Measurements from ENCODE around the gene STMN3.
"Not testable (repeated sequence)": the region's sequence is repeated elsewhere in the genome, so short reads cannot be mapped to it uniquely, and the experiment has no call there.

The STMN3 gene

GRCh38 chr20:63630956-63631355, 22.3 kb downstream of the STMN3 start:
- DNase-seq: not testable (repeated sequence)

DNA sequence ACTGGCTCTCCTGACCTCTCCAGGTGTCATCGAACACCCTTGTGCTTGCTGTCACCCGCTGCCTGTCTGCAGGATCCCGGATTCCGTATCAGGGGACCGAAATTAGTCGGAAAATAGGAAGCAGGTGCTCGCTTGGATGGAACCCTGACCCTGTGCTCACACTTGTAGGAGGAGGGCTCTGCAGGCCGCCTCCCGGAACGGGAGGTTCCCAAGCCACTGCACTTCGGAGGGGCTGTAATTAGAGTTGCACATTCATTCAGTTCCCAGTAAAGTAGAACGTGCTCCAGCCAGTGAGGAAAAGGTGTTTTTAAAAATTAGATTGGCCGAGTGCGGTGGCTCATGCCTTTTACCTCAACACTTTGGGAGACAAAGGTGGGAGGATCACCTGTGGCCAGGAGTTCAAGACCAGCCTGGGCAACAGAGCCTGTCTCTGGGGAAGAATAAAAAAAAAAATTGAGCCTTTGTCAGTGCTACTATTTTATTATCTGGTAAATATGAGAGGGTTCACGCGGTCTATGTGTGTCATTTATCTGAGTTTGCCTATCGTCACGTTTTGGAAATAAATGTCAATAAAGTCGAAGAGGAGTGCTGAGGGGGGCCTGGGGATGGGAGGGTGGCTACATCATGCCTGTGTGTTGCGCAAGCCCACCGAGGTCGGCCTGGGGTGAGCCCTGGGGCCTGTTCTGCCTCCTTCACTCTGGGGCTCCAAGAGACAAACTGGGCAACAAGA, 24.8 kb downstream of the STMN3 start:
- DNase-seq: peak; percentile 13

DNA sequence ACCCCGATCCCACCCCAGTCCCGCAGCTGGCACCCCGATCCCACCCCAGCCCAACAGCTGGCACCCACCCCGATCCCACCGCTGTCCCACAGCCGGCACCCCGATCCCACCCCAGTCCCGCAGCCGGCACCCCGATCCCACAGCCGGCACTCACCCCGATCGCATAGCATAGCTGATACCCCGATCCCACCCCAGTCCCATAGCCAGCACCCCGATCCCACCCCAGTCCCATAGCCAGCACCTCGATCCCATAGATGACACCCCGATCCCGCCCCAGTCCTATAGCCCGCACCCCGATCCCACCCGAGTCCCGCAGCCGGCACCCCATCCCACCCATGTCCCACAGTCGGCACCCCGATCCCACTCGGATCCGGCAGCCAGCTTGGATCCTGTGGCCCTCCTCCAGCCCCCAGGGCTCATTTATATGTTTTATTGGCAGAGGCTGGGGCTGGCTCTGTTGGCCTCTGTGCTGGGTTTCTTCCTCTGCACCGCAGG, 25.4 kb downstream of the STMN3 start:
- DNase-seq: no peak

GRCh38 chr20:63627129-63627750, 26.0 kb downstream of the STMN3 start:
- DNase-seq: peak; percentile 72

DNA sequence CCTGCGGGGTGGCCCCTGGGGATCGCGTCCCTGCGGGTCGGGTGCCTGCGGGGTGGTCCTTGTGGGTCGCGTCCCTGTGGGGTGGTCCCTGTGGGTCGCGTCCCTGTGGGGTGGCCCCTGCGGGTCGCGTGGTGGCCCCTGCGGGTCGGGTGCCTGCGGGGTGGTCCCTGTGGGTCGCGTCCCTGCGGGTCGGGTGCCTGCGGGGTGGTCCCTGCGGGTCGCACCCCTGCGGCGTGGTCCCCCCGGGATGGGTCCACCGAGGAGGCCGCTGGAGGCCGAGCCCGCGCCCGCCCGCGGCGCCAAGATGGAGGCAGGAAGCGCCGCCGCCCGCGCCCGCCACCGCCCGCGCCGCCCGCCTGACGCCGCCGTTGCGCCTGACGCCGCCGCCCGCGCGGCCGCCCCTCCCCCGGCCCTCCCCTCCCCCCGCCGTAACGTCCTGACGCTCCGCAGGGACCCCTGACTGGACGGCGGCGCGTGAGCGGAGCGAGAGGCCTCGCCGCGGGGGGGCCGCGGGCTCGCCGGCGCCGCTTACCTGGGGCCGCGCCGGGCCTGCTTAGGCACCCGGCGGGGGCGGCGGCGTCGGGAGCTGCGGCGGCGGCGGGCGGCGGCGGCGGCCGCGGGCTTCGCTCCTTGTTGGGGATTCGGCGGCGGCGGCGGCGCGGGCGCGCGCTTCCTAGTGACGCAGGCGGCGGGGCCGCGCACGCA, 26.6 kb downstream of the STMN3 start, which contains the start of gene GMEB2:
Gene GMEB2, minus strand, starts transcription at position 678 of the 705 bp plus-strand sequence. CDS start 7,704 bp downstream, outside the sequence.
- DNase-seq: peak; percentile 61

- no peak for DNase-seq
Measured at GRCh38 chr20:63625771-63626423, 27.3 kb downstream of the STMN3 start.

DNA sequence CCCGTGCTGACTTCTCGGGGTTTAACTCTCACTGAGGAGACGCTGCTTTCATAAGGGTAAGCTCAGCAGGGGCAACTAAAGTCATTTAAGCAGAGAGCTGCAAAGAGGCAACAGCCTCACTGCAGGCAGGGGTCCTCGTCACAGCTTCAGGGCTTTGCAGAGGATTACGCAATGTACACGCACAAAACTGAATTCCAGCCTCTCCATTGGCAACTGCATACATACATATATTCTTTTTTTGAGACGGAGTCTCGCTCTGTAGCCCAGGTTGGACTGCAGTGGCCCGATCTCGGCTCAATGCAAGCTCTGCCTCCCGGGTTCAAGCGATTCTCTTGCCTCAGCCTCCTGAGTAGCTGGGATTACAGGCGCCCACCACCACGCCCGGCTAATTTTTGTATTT, 28.7 kb downstream of the STMN3 start:
- DNase-seq: no peak

DNA sequence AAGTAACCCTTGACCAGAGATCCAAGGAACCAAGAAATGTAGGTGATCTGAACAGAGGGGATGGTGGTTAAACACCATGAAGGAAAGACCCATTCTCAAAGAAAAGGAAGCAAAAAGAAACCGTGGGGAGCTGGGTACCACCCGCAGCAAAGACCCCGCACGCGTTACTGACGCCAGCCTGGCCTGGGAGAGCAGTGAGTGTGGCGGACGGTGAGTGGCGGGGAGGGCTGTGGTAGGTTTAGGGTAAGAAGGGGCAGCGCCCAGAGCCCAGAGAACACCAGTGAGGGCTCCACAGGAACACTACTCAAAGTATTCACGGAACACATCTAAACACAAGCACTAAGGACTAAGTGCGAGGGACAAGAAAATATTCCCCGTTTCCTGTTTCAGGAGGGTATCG, 30.5 kb downstream of the STMN3 start:
- no peak for DNase-seq

DNA sequence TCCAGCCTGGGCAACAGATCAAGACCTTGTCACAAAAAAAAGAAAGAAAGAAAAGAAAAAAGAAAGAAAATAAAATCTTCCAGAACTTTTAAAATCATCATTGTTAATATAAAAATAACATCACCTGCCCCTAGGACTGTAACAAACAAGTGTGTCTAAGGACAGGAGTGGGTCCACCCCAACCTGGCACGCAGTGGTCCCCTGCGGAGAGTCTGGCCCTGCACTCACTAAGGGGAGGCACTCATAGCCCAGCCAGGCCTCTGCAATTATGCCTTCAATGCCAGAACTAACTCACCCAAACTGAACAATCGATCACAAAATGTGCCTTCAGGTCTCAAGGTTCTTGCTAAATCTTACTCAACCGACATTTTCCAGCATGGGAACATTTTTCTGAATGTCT, 31.1 kb downstream of the STMN3 start:
- DNase-seq: no peak

DNA sequence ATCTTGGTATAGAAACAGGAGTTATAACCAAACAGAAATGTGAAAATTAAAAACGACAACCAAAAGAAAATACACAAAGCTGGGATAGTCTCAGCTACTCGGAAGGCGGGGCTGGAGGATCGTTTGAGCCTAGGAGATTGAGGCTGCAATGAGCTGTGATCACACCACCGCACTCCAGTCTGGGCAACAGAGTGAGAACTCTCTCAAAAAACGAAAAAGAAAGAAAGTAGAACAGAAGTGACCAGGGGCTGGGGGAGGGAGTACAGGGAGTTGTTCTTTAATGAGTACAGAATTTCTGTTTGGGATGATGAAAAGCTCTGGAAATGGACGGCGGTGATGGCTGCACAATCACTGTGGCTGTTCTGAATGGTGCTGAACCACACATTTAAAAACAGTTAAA, 32.2 kb downstream of the STMN3 start:
- no peak for DNase-seq

DNA sequence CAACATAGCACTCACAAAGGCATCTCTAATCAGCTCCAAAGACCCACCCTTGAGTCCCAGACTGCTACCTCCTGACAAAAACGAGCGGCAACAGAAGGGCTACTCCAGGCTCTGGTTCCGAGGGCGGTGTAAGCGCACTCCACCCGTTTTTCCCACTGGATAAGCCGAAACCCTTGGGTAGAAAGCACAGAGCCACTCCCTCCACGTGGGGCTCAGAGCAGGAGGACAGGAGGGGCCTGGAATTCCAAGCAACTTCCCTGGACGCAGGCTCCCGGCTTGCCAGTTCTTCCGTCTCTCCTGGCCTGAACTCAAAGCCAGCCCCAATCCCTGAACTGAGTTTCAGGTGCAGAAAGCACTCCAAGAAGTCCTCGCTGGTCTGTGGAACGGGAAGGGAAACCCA, 33.7 kb downstream of the STMN3 start:
- DNase-seq: no peak

GRCh38 chr20:63619086-63619485, 34.1 kb downstream of the STMN3 start:
- no peak for DNase-seq

GRCh38 chr20:63618291-63618980, 34.8 kb downstream of the STMN3 start:
- DNase-seq: no peak

DNA sequence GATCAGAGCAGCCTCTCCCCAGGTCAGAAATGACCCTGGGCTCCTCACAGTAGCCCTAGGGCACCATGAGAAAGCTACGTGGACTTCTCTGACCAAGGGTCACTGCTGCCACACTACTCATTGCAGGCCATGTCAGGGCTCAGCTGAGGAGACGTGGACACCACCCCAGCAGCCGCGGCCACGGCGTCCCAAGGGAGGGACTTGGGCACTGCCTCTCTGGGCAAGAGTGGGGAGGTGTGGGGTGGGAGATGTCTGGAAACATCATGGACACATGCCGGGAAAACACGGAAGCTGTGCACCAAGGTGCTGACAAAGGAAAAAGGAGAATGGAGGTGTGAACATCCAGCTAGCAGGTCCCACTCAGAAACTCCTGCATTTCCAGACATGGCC, 35.4 kb downstream of the STMN3 start:
- no peak for DNase-seq

GRCh38 chr20:63617092-63617875, 35.9 kb downstream of the STMN3 start:
- no peak for DNase-seq

DNA sequence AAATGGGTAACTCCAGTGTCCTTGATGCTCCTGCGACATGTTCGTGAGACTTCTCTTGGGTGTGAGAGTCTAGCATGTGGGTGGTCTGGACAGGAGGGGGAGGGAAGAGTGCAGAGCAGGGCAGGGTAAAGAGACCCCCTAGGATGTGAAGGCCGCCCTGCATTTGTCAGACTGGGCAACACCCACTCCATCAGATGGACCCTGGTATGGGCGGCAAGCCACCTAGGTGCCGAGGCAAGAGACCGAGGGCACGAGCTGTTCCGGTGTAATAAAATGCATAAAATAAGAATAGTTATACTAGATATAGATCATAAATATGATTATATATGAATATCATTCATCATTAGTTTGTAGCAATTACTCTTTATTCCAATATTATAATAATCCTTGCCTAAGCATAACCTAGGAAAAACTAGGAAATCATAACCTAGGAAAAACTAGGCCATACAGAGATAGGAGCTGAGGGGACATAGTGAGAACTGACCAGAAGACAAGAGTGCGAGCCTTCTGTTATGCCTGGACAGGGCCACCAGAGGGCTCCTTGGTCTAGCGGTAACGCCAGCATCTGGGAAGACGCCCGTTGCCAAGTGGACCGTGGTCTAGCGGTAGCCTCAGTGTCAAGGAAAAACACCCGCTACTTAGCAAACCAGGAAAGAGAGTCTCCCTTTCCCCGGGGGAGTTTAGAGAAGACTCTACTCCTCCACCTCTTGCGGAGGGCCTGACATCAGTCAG, 39.2 kb downstream of the STMN3 start:
- not testable (repeated sequence) for DNase-seq

- no peak for DNase-seq
Measured at GRCh38 chr20:63612276-63612931, 40.8 kb downstream of the STMN3 start.

- DNase-seq: no peak
Measured at GRCh38 chr20:63611646-63612045, 41.6 kb downstream of the STMN3 start.

DNA sequence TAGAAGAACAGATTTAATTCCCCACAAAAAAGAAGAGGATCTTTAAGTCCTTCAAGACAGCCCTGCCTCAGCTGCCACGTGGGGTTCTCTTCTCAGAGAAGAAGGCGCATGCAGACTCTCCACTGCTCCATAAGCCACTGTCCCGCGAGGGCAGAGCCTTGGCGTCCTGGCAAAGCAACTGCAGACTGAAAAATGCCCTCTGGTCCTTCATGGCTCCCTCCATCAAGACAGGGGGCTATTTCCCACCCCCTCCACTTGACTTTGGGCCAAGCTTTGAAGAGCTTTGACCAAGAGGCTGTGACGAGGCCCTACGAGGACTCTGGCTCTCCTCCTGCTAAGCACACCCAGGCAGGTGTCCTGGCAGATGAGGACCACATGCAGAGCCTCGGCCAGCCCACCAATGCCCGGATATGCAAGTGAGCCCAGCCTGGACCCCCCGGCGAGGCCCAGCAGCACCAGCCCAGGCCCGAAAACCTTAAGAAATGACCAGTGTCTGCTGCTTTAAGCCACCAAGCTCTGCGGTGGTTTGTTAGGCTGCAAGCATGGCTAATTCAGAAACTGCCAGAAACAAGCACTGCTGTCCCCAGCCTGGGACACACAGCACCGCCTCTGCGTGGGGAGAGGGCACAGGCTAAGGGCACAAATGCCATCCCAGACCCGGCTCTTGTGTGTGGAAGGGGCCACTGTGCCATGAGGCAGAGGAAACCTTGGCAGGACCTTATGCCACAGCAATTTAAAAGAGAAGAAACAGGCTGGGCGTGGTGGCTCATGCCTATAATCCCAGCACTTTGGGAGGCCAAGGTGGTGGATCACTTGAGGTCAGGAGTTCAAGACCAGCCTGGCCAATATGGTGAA, 42.4 kb downstream of the STMN3 start:
- no peak for DNase-seq

- DNase-seq: no peak
Measured at GRCh38 chr20:63606686-63607085, 46.5 kb downstream of the STMN3 start.

Data from NCI-H1048 (cell line).